Measurements from ENCODE around the gene SIRT3.

DNA sequence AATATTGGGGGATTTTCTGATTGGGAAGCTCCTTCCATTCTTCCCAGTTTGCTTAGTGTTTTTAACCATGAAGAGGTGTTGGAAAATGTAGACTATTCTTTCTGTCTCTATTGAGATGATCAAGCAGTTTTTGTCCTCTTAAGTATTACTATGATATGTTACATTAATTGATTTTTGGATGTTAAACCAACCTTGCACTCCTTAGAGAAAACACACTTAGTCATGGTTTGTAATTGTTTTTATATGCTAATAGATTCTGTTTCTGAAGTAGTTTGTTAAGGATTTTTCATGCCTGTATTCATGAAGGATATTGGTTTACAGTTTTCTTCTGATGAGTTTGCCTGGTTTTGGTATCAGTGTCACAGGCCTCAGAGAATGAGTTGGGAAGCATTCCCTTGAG is 40.1 kb upstream of the SIRT3 start:
- TF ChIP-seq, protein P1, sequence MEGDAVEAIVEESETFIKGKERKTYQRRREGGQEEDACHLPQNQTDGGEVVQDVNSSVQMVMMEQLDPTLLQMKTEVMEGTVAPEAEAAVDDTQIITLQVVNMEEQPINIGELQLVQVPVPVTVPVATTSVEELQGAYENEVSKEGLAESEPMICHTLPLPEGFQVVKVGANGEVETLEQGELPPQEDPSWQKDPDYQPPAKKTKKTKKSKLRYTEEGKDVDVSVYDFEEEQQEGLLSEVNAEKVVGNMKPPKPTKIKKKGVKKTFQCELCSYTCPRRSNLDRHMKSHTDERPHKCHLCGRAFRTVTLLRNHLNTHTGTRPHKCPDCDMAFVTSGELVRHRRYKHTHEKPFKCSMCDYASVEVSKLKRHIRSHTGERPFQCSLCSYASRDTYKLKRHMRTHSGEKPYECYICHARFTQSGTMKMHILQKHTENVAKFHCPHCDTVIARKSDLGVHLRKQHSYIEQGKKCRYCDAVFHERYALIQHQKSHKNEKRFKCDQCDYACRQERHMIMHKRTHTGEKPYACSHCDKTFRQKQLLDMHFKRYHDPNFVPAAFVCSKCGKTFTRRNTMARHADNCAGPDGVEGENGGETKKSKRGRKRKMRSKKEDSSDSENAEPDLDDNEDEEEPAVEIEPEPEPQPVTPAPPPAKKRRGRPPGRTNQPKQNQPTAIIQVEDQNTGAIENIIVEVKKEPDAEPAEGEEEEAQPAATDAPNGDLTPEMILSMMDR (IDR thresholded peaks at IDR 0.05), result no peak
- TF ChIP-seq, protein P2, sequence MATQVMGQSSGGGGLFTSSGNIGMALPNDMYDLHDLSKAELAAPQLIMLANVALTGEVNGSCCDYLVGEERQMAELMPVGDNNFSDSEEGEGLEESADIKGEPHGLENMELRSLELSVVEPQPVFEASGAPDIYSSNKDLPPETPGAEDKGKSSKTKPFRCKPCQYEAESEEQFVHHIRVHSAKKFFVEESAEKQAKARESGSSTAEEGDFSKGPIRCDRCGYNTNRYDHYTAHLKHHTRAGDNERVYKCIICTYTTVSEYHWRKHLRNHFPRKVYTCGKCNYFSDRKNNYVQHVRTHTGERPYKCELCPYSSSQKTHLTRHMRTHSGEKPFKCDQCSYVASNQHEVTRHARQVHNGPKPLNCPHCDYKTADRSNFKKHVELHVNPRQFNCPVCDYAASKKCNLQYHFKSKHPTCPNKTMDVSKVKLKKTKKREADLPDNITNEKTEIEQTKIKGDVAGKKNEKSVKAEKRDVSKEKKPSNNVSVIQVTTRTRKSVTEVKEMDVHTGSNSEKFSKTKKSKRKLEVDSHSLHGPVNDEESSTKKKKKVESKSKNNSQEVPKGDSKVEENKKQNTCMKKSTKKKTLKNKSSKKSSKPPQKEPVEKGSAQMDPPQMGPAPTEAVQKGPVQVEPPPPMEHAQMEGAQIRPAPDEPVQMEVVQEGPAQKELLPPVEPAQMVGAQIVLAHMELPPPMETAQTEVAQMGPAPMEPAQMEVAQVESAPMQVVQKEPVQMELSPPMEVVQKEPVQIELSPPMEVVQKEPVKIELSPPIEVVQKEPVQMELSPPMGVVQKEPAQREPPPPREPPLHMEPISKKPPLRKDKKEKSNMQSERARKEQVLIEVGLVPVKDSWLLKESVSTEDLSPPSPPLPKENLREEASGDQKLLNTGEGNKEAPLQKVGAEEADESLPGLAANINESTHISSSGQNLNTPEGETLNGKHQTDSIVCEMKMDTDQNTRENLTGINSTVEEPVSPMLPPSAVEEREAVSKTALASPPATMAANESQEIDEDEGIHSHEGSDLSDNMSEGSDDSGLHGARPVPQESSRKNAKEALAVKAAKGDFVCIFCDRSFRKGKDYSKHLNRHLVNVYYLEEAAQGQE (IDR thresholded peaks at IDR 0.05; ENCODE audit: insufficient read depth in 1 of 2, low read depth in 2 of 2, low read length in 1 of 2), result no peak; a peak in 1 of 4 replicates
